ENCODE measurements around the gene PLD1. TPM values are rescaled to one million over a fixed set of nuclear protein-coding genes. Genes with fewer than 3 reads are reported as not detected.
"Not testable (repeated sequence)": the region's sequence is repeated elsewhere in the genome, so short reads cannot be mapped to it uniquely, and the experiment has no call there.

PLD1 gene
- total and polyA plus RNA-seq, 10 donors = 3.0 to 75.2 (median 54.0) TPM

DNA sequence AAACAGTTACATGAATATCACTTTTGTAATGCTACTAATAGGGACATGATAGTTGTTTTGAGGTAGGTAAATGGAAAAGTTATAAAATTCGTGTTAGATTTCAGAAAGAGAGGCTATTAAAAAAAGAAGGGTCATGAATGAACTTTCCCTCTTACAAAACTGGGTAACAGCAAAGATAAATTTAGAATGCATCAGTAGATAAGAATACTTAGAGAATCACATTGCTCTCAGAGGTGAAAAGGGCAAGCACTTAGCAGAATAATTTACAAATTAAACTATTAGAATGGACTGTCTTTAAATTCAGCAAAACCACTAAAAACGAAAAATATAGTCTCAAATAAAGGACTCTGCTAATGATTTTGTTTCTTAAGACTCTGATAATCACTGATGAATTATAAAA, 167.2 kb downstream of the PLD1 start:
- DNase-seq = no peak
- Histone ChIP-seq H3K9me3 (no peaks in the 10 kb centered on the region), H3K4me3 (no peak overlapping the region), H3K4me1 (peaks cover 0 to 16% (median 5%) of the 10 kb centered on the region in 6 donors), H3K27me3 (replicated peaks in 1 of 7) (no peaks in the 10 kb centered on the region), H3K27ac (no peak overlapping the region), H3K36me3 (peaks cover 0 to 57% (median 0%) of the 10 kb centered on the region in 6 donors)
- 54 to 76% (median 56%) methylated on average over 2 of the region's 2 CpGs for WGBS, 5 donors
- intact Hi-C loops (cut with DNase I; ENCODE audit: low total_unique reads) = loop anchor here (10.0 kb wide), 2 partner anchors 132 to 192 kb away; no protein-coding TSS in a partner anchor
- no peak for TF ChIP-seq POLR2AphosphoS5 (IDR thresholded peaks at IDR 0.05)
- TF ChIP-seq POLR2A (IDR thresholded peaks at IDR 0.05) = no peak
- TF ChIP-seq, protein P1, sequence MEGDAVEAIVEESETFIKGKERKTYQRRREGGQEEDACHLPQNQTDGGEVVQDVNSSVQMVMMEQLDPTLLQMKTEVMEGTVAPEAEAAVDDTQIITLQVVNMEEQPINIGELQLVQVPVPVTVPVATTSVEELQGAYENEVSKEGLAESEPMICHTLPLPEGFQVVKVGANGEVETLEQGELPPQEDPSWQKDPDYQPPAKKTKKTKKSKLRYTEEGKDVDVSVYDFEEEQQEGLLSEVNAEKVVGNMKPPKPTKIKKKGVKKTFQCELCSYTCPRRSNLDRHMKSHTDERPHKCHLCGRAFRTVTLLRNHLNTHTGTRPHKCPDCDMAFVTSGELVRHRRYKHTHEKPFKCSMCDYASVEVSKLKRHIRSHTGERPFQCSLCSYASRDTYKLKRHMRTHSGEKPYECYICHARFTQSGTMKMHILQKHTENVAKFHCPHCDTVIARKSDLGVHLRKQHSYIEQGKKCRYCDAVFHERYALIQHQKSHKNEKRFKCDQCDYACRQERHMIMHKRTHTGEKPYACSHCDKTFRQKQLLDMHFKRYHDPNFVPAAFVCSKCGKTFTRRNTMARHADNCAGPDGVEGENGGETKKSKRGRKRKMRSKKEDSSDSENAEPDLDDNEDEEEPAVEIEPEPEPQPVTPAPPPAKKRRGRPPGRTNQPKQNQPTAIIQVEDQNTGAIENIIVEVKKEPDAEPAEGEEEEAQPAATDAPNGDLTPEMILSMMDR (IDR thresholded peaks at IDR 0.05 in 8 of 11, conservative IDR thresholded peaks at IDR 0.05 in 3 of 11) = no peak

DNA sequence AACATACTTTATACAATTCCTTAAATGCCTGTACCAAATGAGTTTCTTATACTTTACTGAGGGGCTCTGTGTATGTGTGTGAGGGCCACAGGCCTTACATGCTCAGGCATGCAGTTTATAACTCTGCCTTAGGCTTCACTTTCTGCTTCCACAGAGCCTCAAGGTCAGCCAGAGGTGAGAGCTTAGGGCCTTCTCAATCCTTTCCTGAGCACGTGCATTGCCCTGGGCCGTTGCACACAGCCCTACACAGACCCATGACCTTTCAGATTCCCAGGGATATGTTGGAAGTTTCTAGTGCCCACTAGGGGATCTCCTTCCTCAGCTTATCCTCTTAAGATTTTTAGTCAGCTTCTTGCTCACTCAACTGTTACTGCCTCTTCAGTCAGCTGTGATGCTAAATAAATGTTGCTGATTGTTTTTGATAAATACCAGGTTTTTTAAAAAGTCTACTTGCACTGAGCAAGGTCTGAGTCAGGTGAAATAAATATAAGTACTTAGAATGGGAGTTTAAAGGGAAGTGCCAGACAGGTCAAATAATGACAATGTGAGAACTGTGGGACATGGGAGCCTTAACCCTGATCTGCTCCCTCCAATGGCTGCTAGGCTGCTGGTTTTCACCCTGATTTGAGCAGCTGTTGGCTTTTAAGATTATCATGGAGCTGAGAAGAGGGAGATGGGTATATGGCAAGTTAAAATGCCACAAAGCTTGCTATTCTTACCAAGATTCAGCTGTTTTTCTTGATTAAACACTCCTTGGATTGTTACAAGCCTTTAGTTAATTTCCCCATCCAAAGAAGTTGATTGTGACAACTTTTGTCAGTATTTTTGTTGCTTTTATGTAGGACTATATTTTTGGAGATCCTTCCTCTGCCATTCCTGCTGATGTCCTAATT, 169.5 kb downstream of the PLD1 start:
- WGBS, 5 donors = 25 to 63% (median 44%) methylated on average over 2 of the region's 2 CpGs
- Histone ChIP-seq H3K27ac (peak overlapping the region in 2 of 8 donors; percentile 9 to 36), H3K9me3 (no peaks in the 10 kb centered on the region), H3K27me3 (replicated peaks in 1 of 7) (no peaks in the 10 kb centered on the region), H3K36me3 (peaks cover 0 to 68% (median 0%) of the 10 kb centered on the region in 6 donors), H3K4me1 (peaks cover 0 to 7% (median 1%) of the 10 kb centered on the region in 6 donors), H3K4me3 (no peak overlapping the region)
- TF ChIP-seq, protein P1 (IDR thresholded peaks at IDR 0.05 in 8 of 11, conservative IDR thresholded peaks at IDR 0.05 in 3 of 11) = no peak
- peak in 1 of 3 donors; percentile 8 for TF ChIP-seq POLR2AphosphoS5 (IDR thresholded peaks at IDR 0.05)
- intact Hi-C loops (cut with DNase I; ENCODE audit: low total_unique reads) = loop anchor here (10.0 kb wide), 2 partner anchors 134 to 194 kb away; no protein-coding TSS in a partner anchor
- no peak for DNase-seq

DNA sequence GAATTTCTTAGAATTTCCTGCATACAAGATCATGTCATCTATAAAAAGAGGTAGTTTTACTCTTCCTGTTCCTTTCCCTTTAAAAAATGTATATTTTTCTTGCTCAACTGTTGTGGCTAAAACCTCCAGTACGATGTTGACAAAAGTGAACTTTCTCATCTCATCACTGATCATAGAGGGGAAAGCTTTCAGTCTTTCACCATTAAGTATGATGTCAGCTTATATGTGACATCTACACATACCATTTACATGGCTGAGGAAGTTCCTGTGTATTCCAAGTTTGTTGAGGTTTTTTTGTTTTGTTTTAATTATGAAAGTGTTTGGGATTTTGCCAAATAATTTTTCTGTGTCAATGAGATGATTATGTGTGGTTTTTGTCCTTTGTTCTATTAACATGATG, 173.6 kb downstream of the PLD1 start:
- intact Hi-C loops (cut with DNase I; ENCODE audit: low total_unique reads) = no loop called here
- WGBS, 5 donors = 33 to 49% (median 40%) methylated on average over 1 of the region's 1 CpG
- DNase-seq = no peak
- Histone ChIP-seq H3K9me3 (no peaks in the 10 kb centered on the region), H3K27me3 (replicated peaks in 1 of 7) (no peaks in the 10 kb centered on the region), H3K4me3 (no peak overlapping the region), H3K36me3 (peaks cover 0 to 44% (median 0%) of the 10 kb centered on the region in 6 donors), H3K4me1 (peaks cover 0 to 7% (median 1%) of the 10 kb centered on the region in 6 donors), H3K27ac (no peak overlapping the region)
- TF ChIP-seq POLR2A (IDR thresholded peaks at IDR 0.05) (no peak), POLR2AphosphoS5 (IDR thresholded peaks at IDR 0.05) (no peak)
- TF ChIP-seq, protein P1 (IDR thresholded peaks at IDR 0.05 in 8 of 11, conservative IDR thresholded peaks at IDR 0.05 in 3 of 11) = no peak

DNA sequence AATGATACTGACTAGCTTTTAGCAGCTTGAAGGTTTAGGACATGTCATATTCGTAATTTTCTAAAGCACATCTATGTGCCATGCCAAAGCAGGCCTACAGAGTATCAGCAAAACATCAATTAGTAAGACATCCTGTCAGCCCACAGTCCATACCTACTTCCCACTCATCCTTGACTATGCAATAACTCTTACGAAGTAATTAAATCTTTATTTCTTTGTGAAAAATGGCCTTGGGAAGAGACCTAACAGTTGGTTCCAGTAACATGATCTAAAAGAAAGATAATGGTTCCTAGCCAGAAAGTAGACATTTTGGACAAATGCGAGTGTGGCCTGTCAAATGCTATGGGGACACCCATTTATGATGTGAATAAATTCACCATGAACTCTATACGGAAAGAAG, 177.5 kb downstream of the PLD1 start:
- 87 to 95% (median 92%) methylated on average over 4 of the region's 4 CpGs for WGBS, 5 donors
- intact Hi-C loops (cut with DNase I; ENCODE audit: low total_unique reads) = no loop called here

DNA sequence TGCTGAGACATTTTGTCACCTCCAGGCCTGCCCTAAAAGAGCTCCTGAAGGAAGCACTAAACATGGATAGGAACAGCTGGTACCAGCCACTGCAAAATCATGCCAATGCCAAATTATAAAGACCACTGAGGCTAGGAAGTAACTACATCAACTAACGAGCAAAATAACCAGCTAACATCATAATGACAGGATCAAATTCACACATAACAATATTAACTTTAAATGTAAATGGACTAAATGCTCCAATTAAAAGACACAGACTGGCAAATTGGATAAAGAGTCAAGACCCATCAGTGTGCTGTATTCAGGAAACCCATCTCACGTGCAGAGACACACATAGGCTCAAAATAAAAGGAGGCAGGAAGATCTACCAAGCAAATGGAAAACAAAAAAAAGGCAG, 183.5 kb downstream of the PLD1 start:
- H3K9me3 ChIP-seq; H3K27ac ChIP-seq; DNase-seq; intact Hi-C loops (cut with DNase I; ENCODE audit: low total_unique reads); H3K4me1 ChIP-seq; H3K4me3 ChIP-seq; H3K27me3 ChIP-seq (replicated peaks in 1 of 7): not testable (repeated sequence)
- 80 to 92% (median 85%) methylated on average over 2 of the region's 2 CpGs for WGBS, 5 donors
- H3K36me3 ChIP-seq = peaks cover 0 to 13% (median 0%) of the 10 kb centered on the region in 6 donors

More for the DNA sequence above, 177.5 kb downstream of the PLD1 start:
- H3K27ac ChIP-seq = no peak overlapping the region
- DNase-seq = no peak
- no peaks in the 10 kb centered on the region for H3K27me3 ChIP-seq (replicated peaks in 1 of 7)
- H3K4me1 ChIP-seq = no peaks in the 10 kb centered on the region
- TF ChIP-seq POLR2AphosphoS5 (IDR thresholded peaks at IDR 0.05) (no peak), POLR2A (IDR thresholded peaks at IDR 0.05) (no peak)
- TF ChIP-seq, protein P1 (IDR thresholded peaks at IDR 0.05 in 8 of 11, conservative IDR thresholded peaks at IDR 0.05 in 3 of 11) = no peak
- no peaks in the 10 kb centered on the region for H3K9me3 ChIP-seq
- H3K36me3 ChIP-seq = peaks cover 0 to 25% (median 0%) of the 10 kb centered on the region in 6 donors
- no peak overlapping the region for H3K4me3 ChIP-seq
